Stimulated activated CD8-positive, alpha-beta memory T cell treated with anti-CD3 and anti-CD28 coated beads, Interleukin-12 subunit alpha, Interleukin-12 subunit beta, amount 100 ng/mL, for 4 hours (primary cell): ENCODE measurements around the gene N4BP2L1.

ENCODE experiments used
- DNase-seq: peaks from one replicate; pipeline ENCODE4 v3.0.0-alpha.2; 2020; ENCODE audit warnings: low read depth

The N4BP2L1 gene

GRCh38 chr13:32431361-32431760, 3.4 kb upstream of the N4BP2L1 start:
- DNase-seq = no peak

- DNase-seq = no peak
Observed at GRCh38 chr13:32430018-32430747, 2.3 kb upstream of the N4BP2L1 start.

- DNase-seq = no peak
Observed at GRCh38 chr13:32429433-32429909, 1.5 kb upstream of the N4BP2L1 start.

GRCh38 chr13:32428581-32429432, 877 bp upstream of the N4BP2L1 start:
- no peak for DNase-seq

- DNase-seq = peak; percentile 37
Observed at GRCh38 chr13:32426990-32427851, 709 bp downstream of the N4BP2L1 start.

GRCh38 chr13:32426191-32426989, 1.5 kb downstream of the N4BP2L1 start:
- peak; percentile 11 for DNase-seq

GRCh38 chr13:32425158-32425557, 2.8 kb downstream of the N4BP2L1 start:
- no peak for DNase-seq

- no peak for DNase-seq
Observed at GRCh38 chr13:32423592-32423991, 4.3 kb downstream of the N4BP2L1 start.

- DNase-seq = no peak
Observed at GRCh38 chr13:32419862-32420261, 8.1 kb downstream of the N4BP2L1 start.

- DNase-seq = no peak
Observed at GRCh38 chr13:32417995-32418394, 9.9 kb downstream of the N4BP2L1 start.

- DNase-seq = no peak
Observed at GRCh38 chr13:32415019-32415418, 12.9 kb downstream of the N4BP2L1 start.

GRCh38 chr13:32414580-32414979, 13.3 kb downstream of the N4BP2L1 start:
- no peak for DNase-seq

- DNase-seq = no peak
Observed at GRCh38 chr13:32413284-32413683, 14.6 kb downstream of the N4BP2L1 start.

- DNase-seq = no peak
Observed at GRCh38 chr13:32409561-32410421, 18.1 kb downstream of the N4BP2L1 start.

GRCh38 chr13:32409001-32409313, 19.0 kb downstream of the N4BP2L1 start:
- DNase-seq = no peak

- DNase-seq = no peak
Observed at GRCh38 chr13:32408296-32409000, 19.5 kb downstream of the N4BP2L1 start.

- no peak for DNase-seq
Observed at GRCh38 chr13:32407854-32408253, 20.1 kb downstream of the N4BP2L1 start.

- no peak for DNase-seq
Observed at GRCh38 chr13:32403108-32403507, 24.8 kb downstream of the N4BP2L1 start.

- no peak for DNase-seq
Observed at GRCh38 chr13:32391101-32391619, 36.8 kb downstream of the N4BP2L1 start.

- DNase-seq = no peak
Observed at GRCh38 chr13:32390484-32390883, 37.4 kb downstream of the N4BP2L1 start.
